Activated CD4-positive, alpha-beta memory T cell treated with anti-CD3 and anti-CD28 coated beads for 36 hours (primary cell): ENCODE results near the gene PGM5. TPM values are rescaled to one million over a fixed set of nuclear protein-coding genes. Genes with fewer than 3 reads are reported as not detected.

ENCODE experiments used
- CTCF ChIA-PET: fragments of 350-600 bp; sonication (Branson Sonifier 250); formaldehyde crosslinking; loops from one replicate; lab custom pipeline; 2021; ENCODE audit warnings: antibody characterized with exemption, inconsistent platforms; lab: Charles Lee
- POLR2A ChIA-PET: fragments of 350-600 bp; sonication (Branson Sonifier 250); formaldehyde crosslinking; loops from one replicate; lab custom pipeline; 2021; ENCODE audit warnings: antibody characterized with exemption; lab: Charles Lee
- DNase-seq: peaks from one replicate; pipeline ENCODE4 v3.0.0-alpha.2; 2020
- H3K27ac Mint-ChIP-seq: one replicate; pipeline ENCODE4 v1.8.0; 2021; ENCODE audit warnings: mixed read lengths
- H3K27me3 Mint-ChIP-seq: one replicate; pipeline ENCODE4 v1.8.0; 2021; ENCODE audit warnings: mixed read lengths
- H3K36me3 Mint-ChIP-seq: one replicate; pipeline ENCODE4 v1.8.0; 2021; ENCODE audit warnings: mixed read lengths
- H3K4me1 Mint-ChIP-seq: one replicate; pipeline ENCODE4 v1.8.0; 2021; ENCODE audit warnings: low read depth, mixed read lengths
- H3K4me3 Mint-ChIP-seq: one replicate; pipeline ENCODE4 v1.8.0; 2021; ENCODE audit warnings: mild to moderate bottlenecking, mixed read lengths
- H3K9me3 Mint-ChIP-seq: one replicate; pipeline ENCODE4 v1.8.0; 2021; ENCODE audit warnings: mixed read lengths
- intact Hi-C: fragments of 100-400 bp; cut with micrococcal nuclease; formaldehyde crosslinking; loops from one replicate; pipeline ENCODE4 v1.15.1; 2023
- total RNA-seq, 2 experiments: library from RNA; stranded (reverse); gene quantifications; one replicate each; pipeline ENCODE4 v1.2.3, GENCODE V29; 2021

PGM5 gene
- total RNA-seq, 2 experiments from 2014 or later = not detected

- H3K4me3 Mint-ChIP-seq = no peak overlapping the region
- intact Hi-C loops = no loop called here
- DNase-seq = no peak
- H3K9me3 Mint-ChIP-seq = no peaks in the 10 kb centered on the region
- no peak overlapping the region for H3K27ac Mint-ChIP-seq
- peaks cover 9% of the 10 kb centered on the region for H3K27me3 Mint-ChIP-seq
- ChIA-PET CTCF (no interaction called here), POLR2A (no interaction called here)
- H3K4me1 Mint-ChIP-seq = no peaks in the 10 kb centered on the region
- no peaks in the 10 kb centered on the region for H3K36me3 Mint-ChIP-seq
Observed at GRCh38 chr9:68536876-68537615, 180.6 kb downstream of the PGM5 start.

DNA sequence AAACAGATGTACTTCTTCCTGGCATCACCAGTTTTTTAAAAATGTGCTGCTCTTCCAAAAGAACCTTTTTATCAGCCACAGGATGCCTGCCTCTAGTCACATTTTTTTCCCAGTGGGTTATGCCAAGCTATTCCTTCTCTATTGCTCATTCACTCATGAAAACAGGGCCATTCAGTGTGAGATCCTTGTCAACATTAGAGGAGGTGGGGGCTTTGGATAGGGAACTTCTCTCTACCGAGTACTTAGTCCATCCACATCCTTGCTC, 181.1 kb downstream of the PGM5 start:
- H3K4me1 Mint-ChIP-seq = no peaks in the 10 kb centered on the region
- intact Hi-C loops = no loop called here
- ChIA-PET CTCF (no interaction called here), POLR2A (no interaction called here)
- H3K27me3 Mint-ChIP-seq = peaks cover 10% of the 10 kb centered on the region
- no peaks in the 10 kb centered on the region for H3K9me3 Mint-ChIP-seq
- no peak for DNase-seq
- no peak overlapping the region for H3K4me3 Mint-ChIP-seq
- no peak overlapping the region for H3K27ac Mint-ChIP-seq
- H3K36me3 Mint-ChIP-seq = no peaks in the 10 kb centered on the region

- Mint-ChIP-seq H3K27ac (no peak overlapping the region), H3K36me3 (no peaks in the 10 kb centered on the region), H3K4me3 (no peak overlapping the region), H3K27me3 (peaks cover 10% of the 10 kb centered on the region), H3K9me3 (no peaks in the 10 kb centered on the region), H3K4me1 (no peaks in the 10 kb centered on the region)
- CTCF ChIA-PET = no interaction called here
- POLR2A ChIA-PET = no interaction called here
- intact Hi-C loops = no loop called here
- DNase-seq = no peak
Observed at GRCh38 chr9:68538200-68538599, 181.8 kb downstream of the PGM5 start.

DNA sequence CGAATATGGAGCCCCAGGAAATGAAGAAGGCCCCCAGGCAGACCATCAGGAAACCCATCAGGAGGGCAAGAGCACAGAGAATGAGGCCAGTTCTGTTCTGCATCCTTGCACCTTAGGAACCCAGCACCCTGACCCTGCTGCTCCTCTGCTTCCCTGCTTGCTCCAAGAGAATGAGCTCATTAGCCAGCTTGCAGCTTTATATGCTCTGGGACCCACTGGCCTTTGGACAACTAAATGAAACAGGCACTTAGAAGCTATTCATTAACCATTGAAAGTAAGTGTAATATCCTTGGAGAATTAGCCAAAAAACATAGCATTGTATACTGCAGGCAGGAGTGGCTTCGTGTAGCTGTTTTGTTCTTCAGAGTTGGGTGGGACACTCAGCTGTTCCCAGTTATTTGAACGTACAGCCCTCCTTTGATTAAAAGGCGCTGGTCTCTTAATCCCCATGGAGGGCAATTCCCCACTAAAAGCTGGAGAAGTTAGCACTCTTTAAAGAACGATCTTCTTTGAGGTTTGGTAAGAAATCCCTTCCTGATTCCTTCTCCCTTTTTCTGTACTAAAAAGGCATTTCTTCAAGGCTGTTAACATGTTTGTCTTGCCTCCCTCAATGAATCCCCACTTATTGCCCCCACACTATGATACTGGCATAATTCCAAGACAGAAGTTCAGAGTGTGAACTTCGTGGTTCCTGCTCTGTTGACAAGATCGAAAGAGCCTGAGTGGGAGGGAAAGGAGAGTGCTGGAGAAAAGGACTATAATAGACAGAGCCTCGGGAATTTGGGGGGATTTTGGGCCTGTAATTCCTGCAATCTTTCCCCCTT, 184.5 kb downstream of the PGM5 start, which contains the start of gene TMEM252:
Gene TMEM252, minus strand, starts transcription at position 172 of the 824 bp plus-strand sequence. Its CDS starts 69 bp downstream, at position 103.
- ChIA-PET POLR2A (no interaction called here), CTCF (no interaction called here)
- Mint-ChIP-seq H3K4me3 (no peak within 1 kb of the TSS), H3K4me1 (no peaks in the 10 kb centered on the region), H3K27me3 (peaks cover 18% of the 10 kb centered on the region), H3K9me3 (no peaks in the 10 kb centered on the region), H3K27ac (no peak within 1 kb of the TSS), H3K36me3 (no peaks in the 10 kb centered on the region)
- DNase-seq = no peak
- intact Hi-C loops = no loop called here

DNA sequence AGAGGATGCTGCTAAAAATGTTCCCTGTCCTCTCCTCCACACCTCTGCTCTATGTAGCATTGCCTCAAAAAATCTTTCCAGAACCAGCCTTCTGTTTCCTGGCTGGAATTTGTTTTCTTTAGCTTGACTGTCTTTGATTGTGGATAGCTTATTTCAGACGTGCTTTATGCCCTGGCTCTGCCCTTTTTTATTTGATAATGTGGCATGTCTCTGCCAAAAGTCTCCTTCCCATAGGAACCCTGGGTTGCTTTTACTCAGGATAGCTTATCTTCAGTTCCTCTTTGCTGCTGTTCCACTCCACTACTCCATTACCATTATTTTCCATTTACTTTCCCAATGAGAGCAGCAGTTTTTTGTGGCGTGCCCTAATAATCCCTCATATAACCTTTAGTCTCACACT, 185.2 kb downstream of the PGM5 start:
- no peaks in the 10 kb centered on the region for H3K9me3 Mint-ChIP-seq
- no peak overlapping the region for H3K4me3 Mint-ChIP-seq
- H3K4me1 Mint-ChIP-seq = no peaks in the 10 kb centered on the region
- POLR2A ChIA-PET = no interaction called here
- H3K36me3 Mint-ChIP-seq = no peaks in the 10 kb centered on the region
- no peak overlapping the region for H3K27ac Mint-ChIP-seq
- peaks cover 18% of the 10 kb centered on the region for H3K27me3 Mint-ChIP-seq
- intact Hi-C loops = no loop called here
- CTCF ChIA-PET = no interaction called here
- DNase-seq = no peak

GRCh38 chr9:68545033-68545705, 188.8 kb downstream of the PGM5 start:
- intact Hi-C loops = no loop called here
- Mint-ChIP-seq H3K36me3 (no peaks in the 10 kb centered on the region), H3K4me3 (no peak overlapping the region), H3K4me1 (no peaks in the 10 kb centered on the region), H3K27ac (no peak overlapping the region), H3K27me3 (peaks cover 14% of the 10 kb centered on the region), H3K9me3 (no peaks in the 10 kb centered on the region)
- DNase-seq = no peak
- ChIA-PET POLR2A (no interaction called here), CTCF (no interaction called here)

DNA sequence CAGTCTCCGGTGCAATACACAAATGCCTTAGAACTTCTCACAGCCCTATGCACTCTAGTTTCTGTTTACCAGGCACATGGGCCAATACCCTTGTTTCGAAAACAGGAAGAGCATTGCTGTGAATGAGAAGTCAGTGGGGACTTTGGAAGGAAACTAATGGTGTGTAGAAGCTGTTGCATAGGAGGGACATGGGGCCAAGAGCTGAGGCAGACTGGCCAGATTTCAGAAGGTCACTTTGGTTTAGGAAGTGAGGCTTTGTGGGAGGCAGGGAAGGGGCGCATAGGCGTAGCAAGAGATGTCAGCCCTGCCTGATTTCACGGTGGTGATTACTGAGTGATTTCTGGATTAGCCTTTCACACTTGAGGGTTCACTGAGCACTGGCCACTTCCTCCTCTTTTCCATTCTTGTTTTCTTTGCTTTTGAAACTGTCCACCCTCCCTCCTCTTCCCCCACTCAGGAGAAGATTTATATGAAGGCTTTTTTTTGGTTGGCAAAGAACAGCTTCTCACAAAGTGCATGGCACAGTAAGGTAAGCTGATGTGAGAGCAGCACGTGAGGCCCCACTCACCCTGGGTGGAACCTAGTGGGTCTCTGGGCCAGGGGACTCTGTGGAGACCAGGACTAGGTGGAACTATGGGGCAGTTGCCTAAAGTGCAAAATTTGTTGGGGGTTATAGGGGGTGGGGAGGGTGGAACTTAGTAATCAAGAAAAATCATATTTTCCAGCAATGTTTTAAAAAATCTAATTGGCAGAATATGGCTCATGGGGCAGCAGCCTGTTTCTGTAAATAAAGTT, 190.4 kb downstream of the PGM5 start:
- no peak for DNase-seq
- Mint-ChIP-seq H3K4me3 (no peak overlapping the region), H3K27me3 (peaks cover 11% of the 10 kb centered on the region), H3K4me1 (no peaks in the 10 kb centered on the region), H3K9me3 (no peaks in the 10 kb centered on the region), H3K27ac (no peak overlapping the region), H3K36me3 (no peaks in the 10 kb centered on the region)
- intact Hi-C loops = no loop called here
- POLR2A ChIA-PET = no interaction called here
- CTCF ChIA-PET = no interaction called here

GRCh38 chr9:68547417-68547816, 191.0 kb downstream of the PGM5 start:
- CTCF ChIA-PET = no interaction called here
- POLR2A ChIA-PET = no interaction called here
- no peaks in the 10 kb centered on the region for H3K36me3 Mint-ChIP-seq

GRCh38 chr9:68548241-68548640, 191.8 kb downstream of the PGM5 start:
- Mint-ChIP-seq H3K9me3 (no peaks in the 10 kb centered on the region), H3K4me3 (no peak overlapping the region), H3K27ac (no peak overlapping the region), H3K4me1 (no peaks in the 10 kb centered on the region), H3K36me3 (no peaks in the 10 kb centered on the region), H3K27me3 (peaks cover 14% of the 10 kb centered on the region)
- DNase-seq = no peak
- ChIA-PET CTCF (no interaction called here), POLR2A (no interaction called here)
- intact Hi-C loops = no loop called here

More at GRCh38 chr9:68547417-68547816, 191.0 kb downstream of the PGM5 start:
- no peaks in the 10 kb centered on the region for H3K9me3 Mint-ChIP-seq
- no peak for DNase-seq
- intact Hi-C loops = no loop called here
- no peak overlapping the region for H3K4me3 Mint-ChIP-seq
- H3K27ac Mint-ChIP-seq = no peak overlapping the region
- peaks cover 10% of the 10 kb centered on the region for H3K27me3 Mint-ChIP-seq
- no peaks in the 10 kb centered on the region for H3K4me1 Mint-ChIP-seq

DNA sequence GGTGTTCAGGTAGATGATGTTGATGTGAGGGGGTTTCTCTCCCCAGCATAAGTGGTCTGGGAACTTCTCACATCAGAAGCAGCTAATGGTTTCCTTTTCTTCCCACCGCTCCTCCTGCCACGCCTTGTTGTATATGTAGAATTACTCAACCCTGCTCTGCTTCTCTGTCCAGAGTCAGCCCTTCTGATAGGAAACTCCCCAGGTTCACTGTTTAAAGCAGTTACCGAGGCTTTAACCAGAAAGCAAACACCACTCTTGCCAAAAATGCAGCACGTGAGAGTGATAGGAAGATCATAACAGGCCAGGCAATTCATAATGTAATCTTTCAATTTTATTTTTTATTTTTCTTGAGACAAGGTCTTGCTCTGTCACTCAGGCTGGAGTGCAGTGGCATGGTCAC, 194.8 kb downstream of the PGM5 start:
- intact Hi-C loops = no loop called here
- no peaks in the 10 kb centered on the region for H3K4me1 Mint-ChIP-seq
- peaks cover 11% of the 10 kb centered on the region for H3K27me3 Mint-ChIP-seq
- no peak overlapping the region for H3K27ac Mint-ChIP-seq
- CTCF ChIA-PET = interaction anchor here (1.9 kb wide), 1 partner anchor 9 kb away, joined by 5 read pairs; no protein-coding TSS in a partner anchor
- POLR2A ChIA-PET = no interaction called here
- H3K4me3 Mint-ChIP-seq = no peak overlapping the region
- no peak for DNase-seq
- H3K36me3 Mint-ChIP-seq = no peaks in the 10 kb centered on the region
- H3K9me3 Mint-ChIP-seq = no peaks in the 10 kb centered on the region

- H3K27ac Mint-ChIP-seq = no peak overlapping the region
- no peak for DNase-seq
- ChIA-PET CTCF (no interaction called here), POLR2A (no interaction called here)
- no peaks in the 10 kb centered on the region for H3K9me3 Mint-ChIP-seq
- intact Hi-C loops = no loop called here
- no peaks in the 10 kb centered on the region for H3K4me1 Mint-ChIP-seq
- peaks cover 14% of the 10 kb centered on the region for H3K27me3 Mint-ChIP-seq
- H3K4me3 Mint-ChIP-seq = no peak overlapping the region
- H3K36me3 Mint-ChIP-seq = no peaks in the 10 kb centered on the region
Observed at GRCh38 chr9:68552700-68553476, 196.5 kb downstream of the PGM5 start.
